Naive thymus-derived CD8-positive, alpha-beta T cell (primary cell): ENCODE results near the gene UCN2. TPM values are rescaled to one million over a fixed set of nuclear protein-coding genes. Genes with fewer than 3 reads are reported as not detected.
"Not testable (repeated sequence)": the region's sequence is repeated elsewhere in the genome, so short reads cannot be mapped to it uniquely, and the experiment has no call there.

Source experiments
- ATAC-seq, 2 donors: fragments of 150-1000 bp; cut with Tn5 transposase in 1 of 2; sonication (Bioruptor Pico), chemical (Tn5 transposase) in 1 of 2; 1 replicate in 1 of 2; 2 replicates in 1 of 2; pipeline ENCODE4 v1.10.0; 2021; ENCODE audit warnings: mild to moderate bottlenecking in 2 of 2, moderate library complexity in 2 of 2
- POLR2A ChIA-PET: fragments of 350-600 bp; sonication (Branson Sonifier 250); formaldehyde crosslinking; loops from one replicate; lab custom pipeline; 2021; ENCODE audit warnings: antibody characterized with exemption; lab: Charles Lee
- DNase-seq, 10 donors: peaks; one replicate each; pipeline versions ENCODE4 v3.0.0 to v3.0.0-alpha.2; 2020 to 2022
- H3K27ac Mint-ChIP-seq, 10 donors: one replicate each; pipeline ENCODE4 v1.8.0; 2020 to 2022; ENCODE audit warnings: mild to moderate bottlenecking in 10 of 10, mixed read lengths in 10 of 10, moderate library complexity in 4 of 10, inconsistent platforms in 1 of 10
- H3K27me3 Mint-ChIP-seq, 5 donors: one replicate each; pipeline ENCODE4 v1.8.0; 2021 to 2022; ENCODE audit warnings: mixed read lengths in 5 of 5
- H3K36me3 Mint-ChIP-seq, 3 donors: one replicate each; pipeline ENCODE4 v1.8.0; 2020 to 2022; ENCODE audit warnings: mixed read lengths in 3 of 3, mild to moderate bottlenecking in 2 of 3, inconsistent platforms in 1 of 3
- H3K4me1 Mint-ChIP-seq, 4 donors: one replicate each; pipeline ENCODE4 v1.8.0; 2021 to 2022; ENCODE audit warnings: mixed read lengths in 4 of 4
- H3K4me3 Mint-ChIP-seq, 10 donors: one replicate each; pipeline ENCODE4 v1.8.0; 2020 to 2022; ENCODE audit warnings: mild to moderate bottlenecking in 10 of 10, mixed read lengths in 10 of 10, moderate library complexity in 6 of 10, inconsistent platforms in 1 of 10
- H3K9me3 Mint-ChIP-seq, 9 donors: one replicate each; pipeline ENCODE4 v1.8.0; 2020 to 2022; ENCODE audit warnings: mixed read lengths in 9 of 9, mild to moderate bottlenecking in 3 of 9, inconsistent platforms in 1 of 9, moderate library complexity in 1 of 9
- polyA plus RNA-seq, 3 donors: library from polyadenylated mRNA; unstranded; fragments of 300-500 nt; fragmentation: Illumina TruSeq; gene quantifications; one replicate each; pipeline ENCODE4 v1.2.3, GENCODE V29; 2021
- total RNA-seq, 8 experiments: library from RNA in 2 of 8; stranded (reverse) in 2 of 8; gene quantifications; one replicate each; pipeline ENCODE4 v1.2.3 and lab custom pipeline; 2021 to 2026

Gene UCN2
- total and polyA plus RNA-seq, 5 experiments from 2014 or later, result 0.25 TPM; not detected in 4

DNA sequence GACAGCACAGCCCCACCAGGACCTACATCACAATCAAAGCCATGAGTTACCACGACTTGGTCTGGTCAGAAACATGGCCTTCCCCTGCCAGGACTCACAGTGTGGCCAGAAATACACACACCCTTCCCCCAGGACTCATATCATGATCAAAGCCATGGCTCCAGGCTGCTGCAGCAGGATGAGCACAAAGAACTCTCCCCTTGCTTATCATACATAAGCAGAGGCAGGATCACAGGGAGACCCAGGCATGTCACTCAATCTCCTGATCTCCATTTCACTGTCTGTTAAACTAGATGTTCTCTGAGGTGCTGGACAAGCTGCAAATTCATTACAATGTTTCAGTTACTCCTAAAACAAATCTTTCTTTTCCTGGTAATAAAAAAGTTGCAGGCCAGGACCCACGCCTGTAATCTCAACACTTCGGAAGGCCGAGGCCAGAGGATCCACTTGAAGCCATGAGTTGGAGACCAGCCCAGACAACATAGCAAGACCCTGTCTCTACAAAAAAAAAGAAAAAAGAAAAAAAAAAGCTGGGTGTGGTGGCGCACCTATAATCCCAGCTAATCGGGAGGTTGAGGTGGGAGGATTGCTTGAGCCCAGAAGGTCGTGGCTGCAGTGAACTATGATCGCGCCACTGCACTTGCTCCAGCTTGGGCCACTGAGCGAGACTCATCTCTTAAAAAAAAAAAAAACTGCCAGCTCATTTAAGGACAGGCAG, 8.2 kb downstream of the UCN2 start:
- H3K36me3 Mint-ChIP-seq, result no peaks in the 10 kb centered on the region

DNA sequence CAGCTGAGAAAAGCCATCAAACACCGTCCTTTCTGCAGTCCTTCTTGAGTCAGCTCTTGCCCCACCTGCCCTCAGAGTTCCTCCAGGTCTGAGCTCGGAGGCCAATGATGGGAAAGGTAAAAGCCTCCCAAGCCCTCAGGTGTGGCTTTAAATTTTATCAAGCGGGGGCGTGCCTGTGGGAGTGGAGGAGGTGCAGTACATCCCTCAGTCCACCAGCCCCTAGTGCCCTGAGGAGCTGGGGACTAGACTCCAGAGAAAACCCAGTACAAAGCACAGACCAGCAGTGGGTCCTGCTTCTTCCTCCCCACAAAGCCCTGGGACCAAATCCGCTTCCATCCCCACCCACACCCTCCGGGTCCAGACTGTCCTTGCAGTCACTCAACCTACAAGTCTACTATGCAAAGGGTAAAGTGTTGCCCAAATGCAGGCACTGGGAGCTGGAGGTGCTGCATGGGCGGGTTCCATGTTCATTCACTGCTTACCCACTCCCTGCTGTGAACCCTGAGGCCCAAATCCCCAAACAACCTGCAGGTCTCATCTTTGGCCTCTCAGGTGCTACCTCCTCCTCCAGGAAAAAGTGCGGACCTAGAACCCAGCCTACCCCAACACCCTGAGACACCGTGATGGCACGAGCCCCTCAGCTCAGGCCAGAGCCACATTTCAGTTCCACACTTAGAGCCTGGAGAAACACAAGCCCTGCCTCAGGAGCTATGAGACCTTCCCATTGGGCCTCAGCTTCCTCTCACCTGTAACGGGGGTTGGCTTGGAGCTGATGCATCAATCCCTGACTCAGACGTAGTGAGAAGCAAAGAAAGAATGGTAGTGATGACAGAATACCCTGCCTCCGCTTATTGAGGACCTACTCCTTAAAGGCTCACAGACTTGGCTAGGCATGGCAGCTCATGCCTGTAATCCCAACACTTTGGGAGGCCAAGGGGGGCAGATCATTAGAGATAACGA, 9.4 kb downstream of the UCN2 start:
- POLR2A ChIA-PET, result interaction anchor here (0.7 to 0.8 kb wide), 2 partner anchors 55 to 123 kb away, joined by 3 read pairs; partner anchors contain the start of gene UQCRC1
- peaks cover 14 to 26% (median 21%) of the 10 kb centered on the region in 4 donors for H3K4me1 Mint-ChIP-seq

More for the DNA sequence above, 8.2 kb downstream of the UCN2 start:
- POLR2A ChIA-PET, result interaction anchor here (1.1 to 2.4 kb wide), 3 partner anchors 11 to 115 kb away, joined by 6 to 12 read pairs (median 7); partner anchors contain the start of genes CCDC51 and TMA7
- DNase-seq (no peak), ATAC-seq (no peak)
- Mint-ChIP-seq H3K4me1 (peaks cover 14 to 35% (median 23%) of the 10 kb centered on the region in 4 donors), H3K9me3 (no peaks in the 10 kb centered on the region), H3K27ac (peak overlapping the region in 2 of 10 donors; percentile 48 to 67), H3K4me3 (peak overlapping the region; percentile 49 to 96 (median 84)), H3K27me3 (no peaks in the 10 kb centered on the region)

DNA sequence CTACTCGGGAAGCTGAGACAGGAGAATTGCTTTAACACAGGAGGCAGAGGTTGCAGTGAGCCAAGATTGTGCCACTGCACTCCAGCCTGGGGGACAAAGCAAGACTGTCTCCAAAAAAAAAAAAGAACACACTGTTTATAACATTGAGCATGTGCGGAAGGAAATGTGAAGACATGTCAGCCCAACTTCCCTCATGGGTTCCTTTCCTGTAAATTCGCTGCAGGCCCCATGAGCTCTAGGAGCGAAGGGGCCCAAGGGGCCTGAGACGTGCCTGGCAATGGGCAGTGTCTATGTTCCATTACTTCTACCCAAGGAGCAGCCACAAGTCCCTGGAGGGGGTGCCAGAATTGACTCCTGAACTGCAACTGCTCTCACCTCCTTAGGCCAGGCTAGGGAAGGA, 10.2 kb downstream of the UCN2 start:
- Mint-ChIP-seq H3K4me1 (peaks cover 12 to 24% (median 22%) of the 10 kb centered on the region in 4 donors), H3K27me3 (no peaks in the 10 kb centered on the region), H3K9me3 (no peaks in the 10 kb centered on the region), H3K36me3 (no peaks in the 10 kb centered on the region), H3K4me3 (peak overlapping the region in 1 of 10 donors; percentile 34), H3K27ac (no peak overlapping the region)
- DNase-seq (no peak), ATAC-seq (no peak)
- POLR2A ChIA-PET, result interaction anchor here (0.6 to 0.8 kb wide), 2 partner anchors 56 to 80 kb away, joined by 3 to 6 read pairs; partner anchors contain the start of gene UQCRC1

More for the DNA sequence above, 9.4 kb downstream of the UCN2 start:
- ATAC-seq (no peak), DNase-seq (no peak)
- Mint-ChIP-seq H3K36me3 (no peaks in the 10 kb centered on the region), H3K9me3 (no peaks in the 10 kb centered on the region), H3K27me3 (no peaks in the 10 kb centered on the region), H3K4me3 (peak overlapping the region in 3 of 10 donors; percentile 15 to 38 (median 36)), H3K27ac (no peak overlapping the region)

DNA sequence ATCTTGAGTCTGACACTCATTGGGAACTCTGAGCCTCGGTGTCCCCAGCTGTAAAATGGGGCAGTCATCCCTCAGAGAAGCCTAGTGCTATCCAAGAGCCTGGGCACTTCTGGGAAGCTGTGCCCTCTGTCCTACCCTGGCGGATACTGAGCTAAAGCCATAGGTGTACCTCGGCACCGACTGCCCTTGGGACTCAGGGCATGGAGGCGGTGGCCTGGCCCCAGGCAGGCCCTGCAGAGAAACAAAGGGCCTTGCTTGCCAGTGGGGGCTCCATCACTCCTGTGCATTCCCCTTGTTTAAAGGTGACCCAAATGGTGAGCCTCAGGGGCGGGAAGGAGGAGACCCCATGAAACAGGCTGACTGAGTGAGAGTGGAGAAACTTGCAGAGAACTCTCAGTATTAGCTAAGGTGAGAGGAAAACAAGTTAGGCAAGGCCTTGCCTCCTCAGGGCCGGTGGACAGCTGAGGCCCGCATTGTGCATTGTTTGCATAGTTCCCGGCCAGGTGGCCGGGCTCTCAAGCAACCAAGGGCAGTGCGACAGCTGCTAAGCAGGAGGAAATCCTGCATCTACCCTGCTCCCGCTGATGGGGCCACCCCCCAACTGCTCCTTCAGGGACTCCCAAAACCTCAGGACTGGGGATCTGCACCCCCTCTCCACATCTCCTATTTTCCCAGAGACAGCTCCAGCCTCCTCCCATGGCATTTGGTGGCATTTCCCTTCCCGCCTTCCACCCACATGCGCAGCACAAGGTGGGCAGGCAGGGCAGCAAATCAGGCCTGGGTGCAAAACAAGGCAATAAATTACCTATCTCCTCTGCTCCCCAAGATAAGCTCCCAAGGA, 11.2 kb downstream of the UCN2 start:
- Mint-ChIP-seq H3K9me3 (no peaks in the 10 kb centered on the region), H3K27ac (no peak overlapping the region), H3K36me3 (no peaks in the 10 kb centered on the region), H3K4me3 (no peak overlapping the region), H3K4me1 (peaks cover 9 to 19% (median 17%) of the 10 kb centered on the region in 4 donors), H3K27me3 (no peaks in the 10 kb centered on the region)
- DNase-seq (peak in 1 of 10 donors; percentile 53), ATAC-seq (no peak)
- POLR2A ChIA-PET, result interaction anchor here (0.5 kb wide), 1 partner anchor 113 kb away, joined by 3 read pairs; no protein-coding TSS in a partner anchor

DNA sequence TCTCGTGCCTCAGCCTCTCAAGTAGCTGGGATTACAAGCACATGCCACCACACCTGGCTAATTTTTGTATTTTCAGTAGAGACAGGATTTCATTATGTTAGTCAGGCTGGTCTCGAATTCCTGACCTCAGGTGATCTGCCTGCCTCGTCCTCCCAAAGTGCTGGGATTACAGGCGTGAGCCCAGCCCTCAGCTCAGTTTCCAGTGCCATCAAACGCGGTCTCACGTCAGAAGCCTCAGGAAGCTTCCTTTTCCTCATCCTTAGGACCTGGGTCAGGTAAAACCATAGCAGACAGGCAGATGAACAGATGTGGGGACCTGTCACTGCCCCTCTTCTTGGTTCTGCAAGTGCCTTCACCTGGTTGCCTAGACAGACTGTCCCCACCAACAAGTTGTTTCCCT, 11.9 kb downstream of the UCN2 start:
- H3K27ac Mint-ChIP-seq, H3K9me3 Mint-ChIP-seq, H3K36me3 Mint-ChIP-seq, POLR2A ChIA-PET, DNase-seq, H3K27me3 Mint-ChIP-seq, H3K4me3 Mint-ChIP-seq, ATAC-seq: not testable (repeated sequence)
- peaks cover 7 to 17% (median 14%) of the 10 kb centered on the region in 4 donors for H3K4me1 Mint-ChIP-seq

DNA sequence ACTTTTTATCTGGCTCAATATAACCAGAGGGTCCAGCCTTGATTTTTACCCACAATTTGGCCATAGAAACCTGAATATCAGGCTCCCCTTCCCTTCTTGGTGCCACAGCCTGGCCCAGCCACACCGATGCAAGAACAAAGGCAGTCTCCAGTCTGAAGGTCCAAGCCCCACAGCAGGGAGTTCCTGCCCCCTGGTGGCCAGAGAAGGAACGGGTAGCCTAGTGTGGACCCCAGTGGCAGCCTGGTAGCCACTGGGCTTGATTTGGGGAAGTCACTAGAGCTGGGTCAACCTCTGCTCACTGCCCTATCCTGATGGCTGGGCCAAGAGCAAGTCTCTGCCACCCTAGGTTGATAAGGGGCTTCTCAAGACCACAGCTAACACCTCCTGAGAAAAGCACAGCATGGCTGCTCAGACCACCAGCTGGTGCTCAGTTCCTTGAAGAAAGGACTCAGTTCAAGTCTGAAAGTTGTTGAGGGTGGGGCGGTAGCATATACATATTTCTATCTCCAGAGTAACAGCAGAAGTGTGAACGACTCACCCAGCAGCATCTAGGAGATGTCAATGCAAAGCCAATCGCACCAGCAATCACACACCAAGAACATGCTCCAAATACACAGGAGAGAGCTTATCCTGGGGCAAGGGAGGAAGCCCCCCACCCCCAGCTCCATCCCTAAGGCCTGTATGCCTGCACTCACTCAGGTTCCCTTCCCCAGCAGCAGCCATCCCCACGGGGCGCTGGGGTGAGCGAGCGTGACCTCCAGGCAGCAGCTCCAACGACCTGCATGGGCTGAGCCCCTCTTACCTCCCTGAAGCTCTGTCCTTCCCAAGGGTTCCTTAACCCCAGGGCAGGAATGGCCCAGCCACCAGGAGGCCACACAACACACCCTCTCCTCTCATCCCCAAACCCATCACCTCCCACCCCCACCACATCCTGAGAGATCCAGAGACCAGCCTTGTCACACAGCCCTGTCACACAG, 14.6 kb downstream of the UCN2 start:
- no peak overlapping the region for H3K4me3 Mint-ChIP-seq
- POLR2A ChIA-PET, result interaction anchor here (0.6 to 1.3 kb wide), 11 partner anchors 12 to 394 kb away, joined by 3 to 6 read pairs (median 3); partner anchors contain the start of genes CCDC51 and TMA7
- H3K27me3 Mint-ChIP-seq, result no peaks in the 10 kb centered on the region
- peak overlapping the region in 2 of 10 donors; percentile 19 to 25 for H3K27ac Mint-ChIP-seq
- no peaks in the 10 kb centered on the region for H3K36me3 Mint-ChIP-seq
- H3K9me3 Mint-ChIP-seq, result no peaks in the 10 kb centered on the region
- peaks cover 5 to 14% (median 12%) of the 10 kb centered on the region in 4 donors for H3K4me1 Mint-ChIP-seq
- DNase-seq (peak; percentile 65 to 91 (median 81)), ATAC-seq (peak; percentile 100)

DNA sequence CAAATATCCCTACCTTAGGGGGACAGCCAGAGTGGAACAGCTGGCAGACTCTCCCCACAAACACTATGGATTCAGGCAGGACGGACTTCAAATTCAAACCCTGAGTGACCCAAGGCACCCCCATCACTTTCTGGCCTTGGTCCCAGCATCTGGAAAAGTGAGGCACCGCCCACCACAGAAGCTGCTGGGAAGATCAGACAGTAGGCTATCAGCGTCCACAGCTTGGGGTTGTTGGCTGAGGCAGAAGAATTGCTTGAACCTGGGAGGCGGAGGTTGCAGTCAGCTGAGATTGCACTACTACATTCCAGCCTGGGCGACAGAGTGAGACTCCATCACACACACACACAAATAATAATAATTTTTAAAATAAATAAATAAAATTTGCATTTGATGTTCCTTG, 15.5 kb downstream of the UCN2 start:
- no peak for DNase-seq
- no peaks in the 10 kb centered on the region for H3K27me3 Mint-ChIP-seq
- H3K4me3 Mint-ChIP-seq, result no peak overlapping the region
- ATAC-seq, result no peak
- peaks cover 5 to 14% (median 12%) of the 10 kb centered on the region in 4 donors for H3K4me1 Mint-ChIP-seq
- no peaks in the 10 kb centered on the region for H3K36me3 Mint-ChIP-seq
- POLR2A ChIA-PET, result interaction anchor here (1.0 to 1.3 kb wide), 4 partner anchors 13 to 307 kb away, joined by 3 to 6 read pairs (median 3); partner anchors contain the start of genes CCDC51, TMA7 and ZNF589
- H3K27ac Mint-ChIP-seq, result no peak overlapping the region
- H3K9me3 Mint-ChIP-seq, result no peaks in the 10 kb centered on the region

DNA sequence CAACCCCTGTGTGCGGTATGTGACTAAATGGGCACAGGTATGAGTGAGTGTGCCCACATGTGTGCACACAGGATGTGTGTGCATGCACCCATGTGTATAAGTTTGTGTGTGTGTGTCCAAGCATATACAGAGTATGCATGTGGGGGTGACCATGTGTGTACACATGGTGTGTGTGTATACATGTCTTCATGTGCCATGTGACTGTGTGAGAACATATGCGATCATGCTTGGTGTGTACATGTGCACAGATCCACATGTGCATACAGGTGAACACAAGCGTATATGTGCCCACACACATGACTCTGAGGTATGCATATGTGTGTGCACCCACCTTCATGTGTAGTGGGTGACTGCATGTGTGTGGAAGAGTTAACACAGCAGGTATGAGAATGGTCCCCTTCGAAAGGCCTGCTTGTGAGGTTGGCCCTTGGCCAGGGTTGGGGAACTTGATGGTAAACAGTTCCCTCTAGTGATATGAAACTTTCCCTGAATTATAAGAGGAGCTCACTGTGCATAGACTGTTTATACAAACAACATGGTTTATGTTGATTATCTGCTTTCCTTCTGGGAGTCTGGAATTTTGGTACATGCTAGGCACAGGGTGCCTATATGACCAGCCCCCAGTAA, 17.3 kb downstream of the UCN2 start:
- POLR2A ChIA-PET, result interaction anchor here (1.0 kb wide), 1 partner anchor 11 kb away, joined by 3 read pairs; no protein-coding TSS in a partner anchor
- Mint-ChIP-seq H3K27me3 (no peaks in the 10 kb centered on the region), H3K36me3 (peaks cover 0 to 4% (median 0%) of the 10 kb centered on the region in 3 donors), H3K4me3 (no peak overlapping the region), H3K4me1 (peaks cover 5 to 14% (median 12%) of the 10 kb centered on the region in 4 donors), H3K27ac (peak overlapping the region in 1 of 10 donors; percentile 34), H3K9me3 (peaks cover 0 to 3% (median 0%) of the 10 kb centered on the region in 9 donors)
- peak in 2 of 10 donors; percentile 15 to 34 for DNase-seq
- ATAC-seq, result no peak

DNA sequence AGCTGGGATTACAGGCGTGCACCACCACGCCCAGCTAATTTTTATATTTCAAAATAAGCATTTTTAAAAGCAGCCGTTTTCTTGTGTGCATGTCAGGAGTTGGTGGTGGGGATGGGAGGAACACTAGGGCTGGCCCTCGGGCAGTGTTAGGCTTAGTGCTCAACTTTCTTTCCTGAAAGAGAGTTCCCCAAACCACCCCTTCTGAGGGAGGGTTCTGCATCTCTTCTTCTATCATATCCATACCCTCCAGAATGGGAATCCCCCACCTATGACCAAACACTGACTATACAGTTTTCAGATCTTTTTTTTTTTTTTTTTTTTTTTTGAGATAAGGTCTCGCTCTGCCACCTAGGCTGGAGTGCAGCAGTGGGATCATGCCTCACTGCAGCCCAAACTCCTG, 19.4 kb downstream of the UCN2 start:
- no peaks in the 10 kb centered on the region for H3K27me3 Mint-ChIP-seq
- ATAC-seq (no peak), DNase-seq (no peak)
- peaks cover 0 to 3% (median 0%) of the 10 kb centered on the region in 9 donors for H3K9me3 Mint-ChIP-seq
- H3K36me3 Mint-ChIP-seq, result peaks cover 0 to 4% (median 0%) of the 10 kb centered on the region in 3 donors
- H3K4me3 Mint-ChIP-seq, result no peak overlapping the region
- no peak overlapping the region for H3K27ac Mint-ChIP-seq
- peaks cover 2 to 14% (median 12%) of the 10 kb centered on the region in 4 donors for H3K4me1 Mint-ChIP-seq
- POLR2A ChIA-PET, result interaction anchor here (0.7 to 1.8 kb wide), 3 partner anchors 12 to 69 kb away, joined by 3 to 6 read pairs (median 3); partner anchors contain the start of gene PFKFB4

DNA sequence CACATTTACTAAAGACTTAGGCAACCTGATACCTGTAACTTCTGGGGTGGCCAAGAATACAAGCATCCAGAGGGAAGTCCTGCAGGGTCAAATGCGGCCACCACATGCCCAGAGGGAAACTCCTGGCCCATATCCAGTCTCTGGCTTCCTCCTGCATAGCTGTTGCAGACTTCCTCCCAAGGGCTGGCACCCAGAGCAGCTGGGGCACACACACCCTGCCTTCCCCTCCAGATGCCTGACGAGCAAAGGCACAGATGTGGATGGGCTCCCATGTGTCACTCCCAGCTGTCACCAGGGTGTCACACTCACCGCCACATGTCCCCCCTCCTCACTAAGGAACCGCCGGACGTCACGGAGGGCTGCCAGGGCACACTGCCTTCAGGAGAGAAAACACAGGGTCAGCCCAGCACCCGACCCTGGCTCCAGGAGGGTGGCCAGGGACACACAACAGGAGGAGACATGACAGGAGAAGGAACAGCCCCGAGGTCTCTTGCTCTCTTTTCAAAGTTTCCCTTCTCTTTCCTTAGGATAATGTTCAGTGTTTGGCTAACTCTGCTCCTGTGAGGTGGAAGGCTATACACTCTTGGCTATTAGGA, 20.2 kb downstream of the UCN2 start:
- H3K9me3 Mint-ChIP-seq, result peaks cover 0 to 3% (median 0%) of the 10 kb centered on the region in 9 donors

More for the DNA sequence above, 20.2 kb downstream of the UCN2 start:
- Mint-ChIP-seq H3K4me3 (no peak overlapping the region), H3K27me3 (no peaks in the 10 kb centered on the region), H3K27ac (peak overlapping the region in 1 of 10 donors; percentile 57), H3K4me1 (peaks cover 0 to 7% (median 7%) of the 10 kb centered on the region in 4 donors), H3K36me3 (peaks cover 0 to 4% (median 0%) of the 10 kb centered on the region in 3 donors)
- DNase-seq (no peak), ATAC-seq (no peak)
- POLR2A ChIA-PET, result interaction anchor here (1.8 kb wide), 1 partner anchor 13 kb away, joined by 6 read pairs; the partner anchor contains the start of gene PFKFB4
